Neuron (in vitro differentiated cells): ENCODE measurements around the gene ANXA4.
"Not testable (repeated sequence)": the region's sequence is repeated elsewhere in the genome, so short reads cannot be mapped to it uniquely, and the experiment has no call there.

Experiments
- H2AFZ ChIP-seq: one replicate; pipeline ENCODE4 v1.6.1; 2013; ENCODE audit warnings: low read depth, mild to moderate bottlenecking, inconsistent platforms, low read length, moderate library complexity
- H3K27me3 ChIP-seq: one replicate; pipeline ENCODE4 v1.6.1; 2013; ENCODE audit warnings: low read length; ENCODE audit not compliant: insufficient read depth
- H3K36me3 ChIP-seq: one replicate; pipeline ENCODE4 v1.6.1; 2013; ENCODE audit warnings: low read length; ENCODE audit not compliant: insufficient read depth
- H3K4me1 ChIP-seq: one replicate; pipeline ENCODE4 v1.6.1; 2013; ENCODE audit warnings: low read length; ENCODE audit not compliant: insufficient read depth
- H3K4me3 ChIP-seq: 2 replicates; pipeline ENCODE4 v1.5.1; 2013; ENCODE audit warnings: mild to moderate bottlenecking, low read length, moderate library complexity
- H3K9me3 ChIP-seq: one replicate; pipeline ENCODE4 v1.6.1; 2013; ENCODE audit warnings: low read length

ANXA4 gene

GRCh38 chr2:69745035-69745434 is 3.1 kb downstream of the ANXA4 start:
- Histone ChIP-seq H3K4me3 (no peak overlapping the region), H3K27me3 (peaks cover 15% of the 10 kb centered on the region), H3K36me3 (no peaks in the 10 kb centered on the region), H3K4me1 (peaks cover 4% of the 10 kb centered on the region), H3K9me3 (peaks cover 2% of the 10 kb centered on the region), H2AFZ (no peak overlapping the region)

DNA sequence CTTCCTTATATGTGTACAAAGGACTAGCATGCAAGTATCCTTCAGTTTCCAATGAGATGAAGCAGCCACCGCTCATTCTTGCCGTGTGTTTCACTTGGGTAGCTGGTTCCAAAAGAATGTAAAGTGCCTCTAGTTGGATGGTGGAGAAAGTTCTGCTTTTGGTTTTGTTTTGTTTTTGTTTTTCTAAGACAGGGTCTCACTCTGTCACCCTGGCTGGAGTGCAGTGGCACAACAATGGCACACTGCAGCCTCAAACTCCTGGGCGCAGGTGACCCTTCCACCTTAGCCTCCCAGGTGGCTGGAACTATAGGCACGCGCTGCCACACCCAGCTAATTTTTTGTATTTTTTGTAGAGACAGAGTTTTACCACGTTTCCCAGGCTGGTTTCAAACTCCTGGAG is 8.3 kb downstream of the ANXA4 start:
- Histone ChIP-seq H3K27me3 (no peaks in the 10 kb centered on the region), H3K4me3 (no peak overlapping the region), H3K9me3 (peaks cover 2% of the 10 kb centered on the region), H2AFZ (no peak overlapping the region), H3K36me3 (no peaks in the 10 kb centered on the region), H3K4me1 (no peaks in the 10 kb centered on the region)

DNA sequence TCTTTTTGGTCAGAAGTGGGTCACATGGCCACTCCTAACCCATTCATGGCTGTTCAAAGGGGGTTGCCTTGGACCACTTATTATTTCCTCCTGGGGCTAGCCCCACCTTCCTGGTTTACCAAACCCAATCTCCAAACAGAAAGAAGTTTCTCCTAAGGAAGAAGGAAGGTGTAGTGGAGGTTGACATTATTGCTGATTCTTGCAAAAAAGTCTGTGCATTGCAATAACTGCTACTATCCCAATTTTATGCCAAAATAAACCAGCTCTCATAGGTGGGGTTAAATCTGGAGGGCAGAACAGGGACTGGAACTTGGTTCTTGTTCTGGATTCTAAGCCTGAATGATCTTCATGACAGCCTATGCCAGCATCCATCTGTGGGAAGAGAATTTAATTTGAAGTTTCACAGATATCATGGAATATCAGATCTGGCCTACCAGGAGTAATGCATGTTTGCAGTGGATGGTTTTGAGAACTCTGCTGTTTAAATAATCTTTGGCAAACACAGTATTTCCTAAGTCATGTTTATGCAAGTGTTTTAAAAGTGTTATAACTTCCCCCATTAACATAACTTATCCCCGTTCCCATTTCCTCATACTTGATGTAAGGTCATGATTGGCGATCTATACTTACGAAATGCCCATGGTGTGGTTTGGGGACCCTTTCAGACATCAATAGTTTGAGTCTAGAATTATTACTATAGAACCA is 11.9 kb downstream of the ANXA4 start:
- Histone ChIP-seq H3K27me3 (no peaks in the 10 kb centered on the region), H2AFZ (no peak overlapping the region), H3K4me1 (no peaks in the 10 kb centered on the region), H3K4me3 (no peak overlapping the region), H3K9me3 (no peaks in the 10 kb centered on the region), H3K36me3 (no peaks in the 10 kb centered on the region)

DNA sequence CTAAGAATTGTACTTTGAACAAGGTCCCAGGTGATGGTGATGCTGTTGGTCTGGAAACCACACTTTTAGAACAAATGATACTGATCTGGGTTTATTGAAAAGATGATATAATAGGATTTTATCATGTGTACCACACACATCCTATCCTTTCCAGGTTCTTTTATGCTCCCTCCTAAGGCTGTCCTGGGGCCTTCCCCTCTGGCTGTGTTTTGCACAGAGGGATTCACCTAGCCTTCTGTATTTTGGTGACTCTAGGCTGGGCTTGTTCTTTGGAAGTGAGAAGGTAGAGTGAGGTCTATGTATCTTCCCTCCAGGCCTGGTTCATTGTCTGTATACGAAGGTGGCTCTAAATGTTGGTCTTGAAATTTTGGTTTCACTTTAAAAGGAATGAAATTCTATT is 12.7 kb downstream of the ANXA4 start:
- no peak overlapping the region for H2AFZ ChIP-seq
- no peaks in the 10 kb centered on the region for H3K36me3 ChIP-seq
- no peak overlapping the region for H3K4me3 ChIP-seq
- H3K4me1 ChIP-seq, result no peaks in the 10 kb centered on the region
- no peaks in the 10 kb centered on the region for H3K27me3 ChIP-seq
- H3K9me3 ChIP-seq, result no peaks in the 10 kb centered on the region

- Histone ChIP-seq H3K27me3 (no peaks in the 10 kb centered on the region), H3K4me1 (no peaks in the 10 kb centered on the region), H3K9me3 (no peaks in the 10 kb centered on the region), H3K36me3 (no peaks in the 10 kb centered on the region), H3K4me3 (no peak overlapping the region), H2AFZ (no peak overlapping the region)
Observed at GRCh38 chr2:69755862-69756467, 14.0 kb downstream of the ANXA4 start.

DNA sequence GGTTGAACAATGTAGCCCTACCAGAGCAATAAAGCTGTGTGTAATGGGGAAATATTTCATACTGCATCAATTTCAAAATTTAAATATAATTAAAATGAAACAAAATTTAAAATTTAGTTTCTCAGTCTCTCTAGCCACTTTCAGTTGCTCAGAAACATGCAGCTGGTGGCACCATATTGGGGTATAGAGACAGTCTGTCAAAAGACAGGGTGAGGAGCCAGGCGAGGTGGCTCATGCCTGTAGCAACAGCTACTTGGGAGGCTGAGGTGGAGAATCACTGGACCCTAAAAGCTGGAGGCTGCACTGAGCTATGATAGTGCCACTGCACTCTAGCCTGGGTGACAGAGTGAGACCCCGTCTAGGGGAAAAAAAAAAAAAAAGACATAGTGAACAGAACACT is 20.1 kb downstream of the ANXA4 start:
- Histone ChIP-seq H3K9me3 (no peaks in the 10 kb centered on the region), H3K4me3 (no peak overlapping the region), H3K36me3 (no peaks in the 10 kb centered on the region), H2AFZ (no peak overlapping the region), H3K27me3 (no peaks in the 10 kb centered on the region), H3K4me1 (no peaks in the 10 kb centered on the region)

DNA sequence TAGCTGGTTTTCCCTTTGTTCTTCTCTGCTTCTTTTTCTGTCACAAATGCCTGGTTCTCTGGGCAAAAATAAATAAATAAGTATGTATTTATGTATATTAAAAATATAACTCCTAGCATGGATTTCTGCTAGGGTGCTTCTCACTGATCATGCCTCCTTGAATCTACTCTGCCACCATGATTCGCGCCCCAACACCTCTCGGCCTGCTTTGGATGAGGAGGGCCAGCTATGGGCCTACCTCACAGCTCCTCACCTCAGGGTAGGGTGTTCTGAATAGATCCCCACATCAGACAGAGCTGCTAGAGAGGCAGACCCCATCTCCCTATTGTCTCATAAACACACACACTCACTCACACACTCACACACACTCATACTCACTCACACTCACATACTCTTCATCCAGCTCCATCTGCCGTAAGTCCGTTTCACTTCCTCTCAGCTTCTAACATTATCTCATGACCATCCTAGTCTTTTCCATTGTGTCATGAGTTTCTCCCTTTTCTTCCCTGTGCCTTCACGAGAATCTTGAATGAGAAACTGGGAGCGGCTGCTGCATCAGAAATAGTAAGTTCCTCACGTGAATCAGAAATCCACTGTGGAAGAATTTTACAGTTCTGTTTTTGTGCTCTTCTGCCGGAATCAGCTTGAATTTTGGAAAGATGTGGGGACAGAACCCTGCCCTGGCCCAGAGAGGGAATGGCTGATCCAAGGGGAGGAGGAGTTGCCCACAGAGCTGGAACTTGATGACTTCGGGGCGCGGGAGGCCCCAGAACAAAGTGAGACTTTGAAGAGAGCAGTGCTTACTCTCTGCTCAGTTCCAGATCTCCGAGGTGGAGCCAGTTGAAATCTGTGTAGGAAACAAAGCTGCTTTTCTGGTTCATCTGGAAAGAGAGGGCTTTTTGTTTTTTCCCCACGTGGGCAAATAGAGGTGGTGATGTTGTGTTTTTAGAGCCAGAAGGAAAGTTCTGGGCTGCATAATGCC is 20.9 kb downstream of the ANXA4 start:
- Histone ChIP-seq H3K27me3 (no peaks in the 10 kb centered on the region), H2AFZ (no peak overlapping the region), H3K4me3 (no peak overlapping the region), H3K36me3 (no peaks in the 10 kb centered on the region), H3K9me3 (no peaks in the 10 kb centered on the region), H3K4me1 (no peaks in the 10 kb centered on the region)

- H3K4me1 ChIP-seq, H2AFZ ChIP-seq, H3K27me3 ChIP-seq, H3K36me3 ChIP-seq, H3K4me3 ChIP-seq, H3K9me3 ChIP-seq: not testable (repeated sequence)
Observed at GRCh38 chr2:69763831-69764230, 21.9 kb downstream of the ANXA4 start.

GRCh38 chr2:69764286-69765095 is 22.6 kb downstream of the ANXA4 start:
- Histone ChIP-seq H3K36me3 (no peaks in the 10 kb centered on the region), H3K9me3 (no peaks in the 10 kb centered on the region), H3K4me1 (no peaks in the 10 kb centered on the region), H3K4me3 (no peak overlapping the region), H2AFZ (no peak overlapping the region), H3K27me3 (no peaks in the 10 kb centered on the region)

GRCh38 chr2:69765096-69765380 is 23.1 kb downstream of the ANXA4 start:
- no peaks in the 10 kb centered on the region for H3K9me3 ChIP-seq
- H3K36me3 ChIP-seq, result no peaks in the 10 kb centered on the region
- H3K4me3 ChIP-seq, result no peak overlapping the region
- H3K27me3 ChIP-seq, result no peaks in the 10 kb centered on the region
- H3K4me1 ChIP-seq, result no peaks in the 10 kb centered on the region
- H2AFZ ChIP-seq, result no peak overlapping the region

DNA sequence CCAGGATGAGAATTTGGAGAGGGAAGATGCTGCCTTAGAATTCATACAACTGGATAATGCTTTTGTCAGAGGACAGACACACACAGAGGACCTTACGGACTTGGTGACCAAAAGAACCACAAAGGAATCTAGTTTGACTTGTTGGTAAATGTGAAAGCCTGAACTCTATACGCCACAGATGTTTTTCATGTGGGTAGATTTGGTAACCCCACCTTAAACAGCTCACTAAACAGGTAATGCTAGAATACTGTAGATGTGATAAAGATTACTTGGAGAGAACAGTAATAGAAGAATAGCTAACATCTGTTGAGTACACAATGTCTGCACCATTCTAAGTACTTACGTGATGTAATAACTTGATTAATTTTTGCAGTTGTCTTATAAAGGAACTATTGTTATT is 24.1 kb downstream of the ANXA4 start:
- no peaks in the 10 kb centered on the region for H3K27me3 ChIP-seq
- no peaks in the 10 kb centered on the region for H3K4me1 ChIP-seq
- H2AFZ ChIP-seq, result no peak overlapping the region

DNA sequence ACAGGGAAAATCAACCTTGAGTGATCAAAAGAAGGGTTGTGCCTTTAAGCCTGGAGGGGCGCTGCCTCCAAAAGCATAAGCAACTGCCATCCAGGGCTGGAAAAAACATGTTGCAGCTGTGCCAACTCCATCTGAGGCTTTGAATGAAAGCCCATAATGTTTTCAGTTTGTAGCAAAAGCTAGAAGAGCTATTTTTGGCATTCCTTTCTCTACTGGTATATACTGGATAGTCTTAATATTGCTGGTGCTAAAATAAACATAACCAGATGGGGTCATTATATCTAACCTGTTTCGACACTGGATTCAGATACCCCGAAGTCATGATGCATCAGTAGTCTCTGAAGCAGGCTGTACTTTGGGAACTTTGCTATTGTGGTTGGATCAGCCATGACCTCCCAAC is 25.1 kb downstream of the ANXA4 start:
- Histone ChIP-seq H3K4me3 (no peak overlapping the region), H2AFZ (no peak overlapping the region), H3K4me1 (no peaks in the 10 kb centered on the region), H3K36me3 (no peaks in the 10 kb centered on the region), H3K27me3 (no peaks in the 10 kb centered on the region), H3K9me3 (no peaks in the 10 kb centered on the region)

More for the DNA sequence above, 24.1 kb downstream of the ANXA4 start:
- H3K36me3 ChIP-seq, result no peaks in the 10 kb centered on the region
- H3K4me3 ChIP-seq, result no peak overlapping the region
- no peaks in the 10 kb centered on the region for H3K9me3 ChIP-seq

GRCh38 chr2:69768235-69768634 is 26.3 kb downstream of the ANXA4 start:
- no peaks in the 10 kb centered on the region for H3K36me3 ChIP-seq
- no peaks in the 10 kb centered on the region for H3K9me3 ChIP-seq

More at GRCh38 chr2:69768235-69768634, 26.3 kb downstream of the ANXA4 start:
- H3K4me3 ChIP-seq, result no peak overlapping the region
- H3K27me3 ChIP-seq, result no peaks in the 10 kb centered on the region
- no peak overlapping the region for H2AFZ ChIP-seq
- H3K4me1 ChIP-seq, result peaks cover 3% of the 10 kb centered on the region
